Upper lobe of right lung (tissue), 1 donor: Measurements from ENCODE around the gene TMEM176B. TPM values are rescaled to one million over a fixed set of nuclear protein-coding genes. Genes with fewer than 3 reads are reported as not detected.

Experiments
- ATAC-seq: fragments of 200-7000 bp; cut with Tn5 transposase; one replicate; pipeline ENCODE4 v1.9.1; 2020; ENCODE audit warnings: mild to moderate bottlenecking, moderate library complexity
- DNase-seq: peaks from one replicate; pipeline ENCODE4 v3.0.0-alpha.2; 2020
- H3K27ac ChIP-seq: fragments of 200-600 bp; one replicate; pipeline ENCODE4 v1.8.0; 2022
- H3K27me3 ChIP-seq: fragments of 200-600 bp; one replicate; pipeline ENCODE4 v1.8.0; 2022; ENCODE audit warnings: mild to moderate bottlenecking
- H3K36me3 ChIP-seq: fragments of 200-600 bp; one replicate; pipeline ENCODE4 v1.8.0; 2022
- H3K4me1 ChIP-seq: fragments of 200-600 bp; one replicate; pipeline ENCODE4 v1.8.0; 2022
- H3K4me3 ChIP-seq: fragments of 200-600 bp; one replicate; pipeline ENCODE4 v1.8.0; 2022; ENCODE audit warnings: mild to moderate bottlenecking
- H3K9me3 ChIP-seq: fragments of 200-600 bp; one replicate; pipeline ENCODE4 v1.8.0; 2022
- CTCF ChIP-seq: fragments of 200-600 bp; IDR thresholded peaks from one replicate; pipeline ENCODE4 v1.8.0; 2022; ENCODE audit warnings: antibody characterized with exemption
- intact Hi-C: fragments of 100-400 bp; cut with DNase I; formaldehyde crosslinking; loops from one replicate; pipeline ENCODE4 v1.11.0; 2022
- total RNA-seq: library from RNA; stranded (reverse); fragmentation: NEBNext Ultra II Directional; extraction: Animal tissue kit (Norgen Biotek cat#: 25700); gene quantifications from one replicate; pipeline ENCODE4 v1.2.1, GENCODE V29; 2021
- donor health status: DM: no; HTN: yes; CAD: no; lungs with severe emphysema.

The TMEM176B gene
- total RNA-seq, 1 donor from 2014 or later, result 68.2 TPM

DNA sequence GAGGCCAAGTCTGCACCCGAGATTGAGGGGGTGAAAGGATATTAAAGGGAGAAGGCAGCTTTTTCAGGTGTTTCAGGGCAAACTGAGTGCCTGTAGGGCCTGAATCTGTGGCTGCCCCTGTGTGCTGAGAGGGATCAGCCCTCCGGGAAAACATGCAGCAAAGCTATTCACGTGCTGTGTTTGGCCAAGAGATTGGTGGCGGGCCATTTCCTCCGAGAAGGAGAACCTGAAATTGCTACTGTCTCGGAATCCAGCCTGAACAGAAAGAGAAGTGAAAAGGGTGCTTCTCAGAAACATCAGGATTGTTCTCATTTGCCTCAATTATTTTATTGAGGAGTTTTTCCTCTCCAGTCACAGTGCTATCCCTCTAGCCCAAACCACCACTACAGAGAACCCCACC is 46.9 kb downstream of the TMEM176B start:
- no peak overlapping the region for H3K27ac ChIP-seq
- H3K36me3 ChIP-seq, result no peaks in the 10 kb centered on the region
- DNase-seq (no peak), ATAC-seq (peak; percentile 40)
- no peaks in the 10 kb centered on the region for H3K9me3 ChIP-seq
- intact Hi-C loops, result loop anchor here (10.0 kb wide), 1 partner anchor 308 kb away; no protein-coding TSS in a partner anchor
- TF ChIP-seq CTCF, result no peak
- H3K27me3 ChIP-seq, result no peaks in the 10 kb centered on the region
- no peak overlapping the region for H3K4me3 ChIP-seq
- H3K4me1 ChIP-seq, result peaks cover 11% of the 10 kb centered on the region

- intact Hi-C loops, result loop anchor here (10.0 kb wide), 1 partner anchor 307 kb away; no protein-coding TSS in a partner anchor
- H3K27me3 ChIP-seq, result no peaks in the 10 kb centered on the region
These were observed 48.5 kb downstream of the TMEM176B start for GRCh38 chr7:150751702-150752101.

DNA sequence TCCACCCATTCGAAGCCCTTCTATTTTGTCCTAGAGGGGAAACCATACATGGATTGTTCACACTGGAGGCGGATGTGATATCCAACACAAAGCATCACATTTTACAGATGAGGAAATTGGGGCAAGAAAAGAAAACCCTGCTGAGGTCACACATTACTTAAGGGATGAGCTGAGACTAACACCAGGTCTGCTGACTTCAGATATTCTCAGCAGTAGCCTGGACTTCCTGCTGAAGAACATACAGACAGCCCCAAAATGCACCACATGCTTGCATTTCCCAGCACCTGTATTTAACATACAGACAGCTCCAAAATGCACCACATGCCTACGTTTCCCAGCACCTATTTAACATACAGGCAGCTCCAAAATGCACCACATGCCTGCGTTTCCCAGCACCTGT is 51.8 kb downstream of the TMEM176B start:
- intact Hi-C loops, result loop anchor here (10.0 kb wide), 1 partner anchor 114 kb away; the partner anchor contains the start of gene GIMAP6
- no peak for ATAC-seq
- Histone ChIP-seq H3K4me3 (no peak overlapping the region), H3K27me3 (no peaks in the 10 kb centered on the region), H3K27ac (no peak overlapping the region), H3K4me1 (no peaks in the 10 kb centered on the region), H3K9me3 (no peaks in the 10 kb centered on the region), H3K36me3 (no peaks in the 10 kb centered on the region)
- TF ChIP-seq CTCF, result no peak
- DNase-seq, result no peak

More at GRCh38 chr7:150751702-150752101, 48.5 kb downstream of the TMEM176B start:
- Histone ChIP-seq H3K9me3 (no peaks in the 10 kb centered on the region), H3K4me3 (no peak overlapping the region), H3K27ac (no peak overlapping the region), H3K36me3 (no peaks in the 10 kb centered on the region), H3K4me1 (peaks cover 11% of the 10 kb centered on the region)
- no peak for ATAC-seq
- DNase-seq, result no peak
- no peak for TF ChIP-seq CTCF

DNA sequence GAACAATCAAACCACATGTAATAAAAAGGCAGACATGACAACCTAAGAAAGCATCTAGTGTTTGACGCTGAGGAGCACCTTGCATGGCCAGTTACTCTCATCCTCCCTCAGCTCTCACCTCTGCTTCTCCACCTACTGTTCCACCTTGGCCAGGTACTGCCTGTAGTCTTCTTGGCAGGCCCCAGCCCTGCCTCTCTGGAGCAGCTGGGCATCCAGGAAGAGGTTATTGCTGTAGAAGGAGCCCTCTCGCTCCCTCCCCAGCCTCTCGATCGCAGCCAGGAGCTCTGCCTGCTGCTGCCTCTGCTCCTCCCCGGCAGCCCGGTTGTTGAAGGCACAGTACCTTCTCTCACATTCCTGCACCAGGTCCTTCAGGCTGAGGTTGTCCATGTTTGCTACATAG is 53.2 kb downstream of the TMEM176B start:
- no peaks in the 10 kb centered on the region for H3K27me3 ChIP-seq
- H3K27ac ChIP-seq, result no peak overlapping the region
- intact Hi-C loops, result loop anchor here (10.0 kb wide), 1 partner anchor 112 kb away; the partner anchor contains the start of gene GIMAP6

DNA sequence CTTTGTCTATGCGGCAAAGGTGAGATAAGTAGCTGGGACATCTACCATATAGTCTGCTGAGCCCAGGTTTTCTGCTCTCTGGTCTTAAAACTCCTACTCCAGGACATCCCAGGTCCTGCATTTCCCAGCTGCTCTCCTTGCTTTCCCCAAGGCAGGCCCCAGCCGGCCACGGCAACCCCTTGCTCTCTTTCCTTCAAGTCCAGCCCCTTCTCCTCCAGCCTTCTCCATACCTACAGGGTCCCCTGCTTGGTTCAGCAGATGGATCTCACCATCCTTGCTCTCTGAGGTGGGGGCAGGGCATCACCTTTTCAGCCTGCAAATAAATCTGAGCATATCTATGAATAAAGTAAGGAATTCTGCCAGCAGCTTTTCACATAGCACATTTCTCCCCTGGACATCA is 54.3 kb downstream of the TMEM176B start:
- H3K4me1 ChIP-seq, result peaks cover 7% of the 10 kb centered on the region
- ATAC-seq (no peak), DNase-seq (no peak)
- no peak for TF ChIP-seq CTCF
- intact Hi-C loops, result loop anchor here (10.0 kb wide), 1 partner anchor 111 kb away; the partner anchor contains the start of gene GIMAP6
- H3K36me3 ChIP-seq, result peaks cover 23% of the 10 kb centered on the region
- no peaks in the 10 kb centered on the region for H3K9me3 ChIP-seq
- H3K4me3 ChIP-seq, result no peak overlapping the region
- H3K27ac ChIP-seq, result no peak overlapping the region
- H3K27me3 ChIP-seq, result no peaks in the 10 kb centered on the region

More for the DNA sequence above, 53.2 kb downstream of the TMEM176B start:
- peaks cover 4% of the 10 kb centered on the region for H3K4me1 ChIP-seq
- H3K36me3 ChIP-seq, result peaks cover 12% of the 10 kb centered on the region
- no peak for ATAC-seq
- H3K4me3 ChIP-seq, result no peak overlapping the region
- DNase-seq, result no peak
- no peak for TF ChIP-seq CTCF
- H3K9me3 ChIP-seq, result no peaks in the 10 kb centered on the region

GRCh38 chr7:150745086-150745485 is 55.1 kb downstream of the TMEM176B start:
- no peak for TF ChIP-seq CTCF
- Histone ChIP-seq H3K27me3 (no peaks in the 10 kb centered on the region), H3K27ac (no peak overlapping the region), H3K36me3 (peaks cover 26% of the 10 kb centered on the region), H3K4me3 (no peak overlapping the region), H3K9me3 (no peaks in the 10 kb centered on the region), H3K4me1 (peaks cover 7% of the 10 kb centered on the region)
- ATAC-seq (no peak), DNase-seq (no peak)
- intact Hi-C loops, result loop anchor here (10.0 kb wide), 1 partner anchor 110 kb away; the partner anchor contains the start of gene GIMAP6
